Measurements from ENCODE around the gene HSD11B1.

- TF ChIP-seq CTCF (IDR thresholded peaks at IDR 0.05; ENCODE audit: poor library complexity, severe bottlenecking) (no peak), TAF1 (IDR thresholded peaks at IDR 0.05; ENCODE audit: low read depth) (no peak), EP300 (conservative IDR thresholded peaks at IDR 0.05; ENCODE audit: poor library complexity, severe bottlenecking) (no peak), POLR2AphosphoS5 (IDR thresholded peaks at IDR 0.05) (no peak), EZH2 (IDR thresholded peaks at IDR 0.05; ENCODE audit: borderline replicate concordance, insufficient read depth, low read length, poor library complexity, severe bottlenecking) (no peak)
These were observed 677 bp upstream of the HSD11B1 start for GRCh38 chr1:209703834-209704504.
